GM18505 (cell line): ENCODE measurements around the gene GMDS.

Experiments used
- ATAC-seq: cut with Tn5 transposase; IDR thresholded peaks from one replicate; pipeline ENCODE4 v1.9.1; 2021; ENCODE audit not compliant: unreplicated experiment
- POLR2A ChIP-seq: IDR thresholded peaks from 4 replicates; pipeline ENCODE4 v1.6.1; 2011; ENCODE audit warnings: borderline replicate concordance; ENCODE audit not compliant: insufficient read depth, insufficient read length; ENCODE audit errors: extremely low read depth

The GMDS gene

DNA sequence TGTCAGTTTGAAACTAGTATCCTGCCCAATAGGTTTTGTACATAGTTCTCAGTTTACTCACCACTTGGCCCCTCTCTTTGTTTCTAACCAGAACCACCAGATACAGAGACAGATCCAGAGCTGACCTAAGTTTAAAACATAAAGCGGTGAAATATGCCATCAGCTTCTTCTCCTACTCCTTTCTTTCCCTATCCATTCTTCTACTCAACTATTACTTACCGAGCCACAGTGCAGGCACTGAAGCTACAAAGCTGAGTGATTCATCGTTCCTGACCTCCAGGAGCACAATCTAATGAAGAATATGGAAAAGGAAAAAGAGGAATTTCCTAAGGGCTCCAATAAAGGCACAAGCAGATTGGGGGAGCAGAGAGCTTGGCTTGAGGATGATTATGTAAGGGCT is 349.7 kb downstream of the GMDS start:
- no peak for ATAC-seq
- TF ChIP-seq POLR2A, result no peak

DNA sequence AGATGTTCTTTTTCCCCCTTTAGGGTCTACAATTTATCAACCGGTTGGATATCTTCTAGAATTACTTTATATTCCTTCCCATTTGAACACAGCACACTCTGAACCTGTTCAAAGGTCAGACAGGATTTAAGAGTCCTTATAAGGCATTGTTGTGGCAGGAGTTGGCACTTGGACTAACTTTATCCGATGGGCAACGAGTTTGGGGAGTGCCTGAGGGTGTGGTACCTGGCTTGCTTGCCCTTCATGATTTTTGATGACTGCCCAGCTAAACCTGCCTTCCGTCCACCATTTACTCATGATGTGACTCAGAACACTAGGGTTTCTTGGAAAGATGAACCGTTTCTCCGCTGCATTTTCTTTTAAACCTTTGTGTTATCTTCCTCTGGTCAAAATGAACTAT is 350.5 kb downstream of the GMDS start:
- ATAC-seq, result no peak
- no peak for TF ChIP-seq POLR2A

GRCh38 chr6:1893470-1894130 is 351.8 kb downstream of the GMDS start:
- ATAC-seq, result no peak
- no peak for TF ChIP-seq POLR2A

DNA sequence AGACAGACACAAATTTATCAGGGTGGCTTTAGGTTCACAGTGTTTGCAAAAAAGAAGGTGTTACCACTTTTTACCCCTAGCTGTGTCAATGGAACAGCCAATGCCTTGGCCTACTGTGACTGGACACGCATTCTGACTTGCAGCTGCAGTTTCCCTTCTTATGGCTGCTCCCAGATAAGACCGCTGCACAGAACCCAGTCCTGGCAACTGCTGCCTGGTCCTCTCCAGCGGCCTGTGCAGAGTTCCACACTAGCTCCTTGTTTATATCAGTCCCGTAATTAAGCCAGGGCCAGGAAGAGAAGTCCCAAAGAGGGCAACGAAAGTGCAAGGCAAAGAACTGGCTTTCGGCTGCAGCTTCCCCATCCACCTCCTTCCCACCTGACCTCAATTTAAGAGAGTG is 352.7 kb downstream of the GMDS start:
- no peak for TF ChIP-seq POLR2A
- ATAC-seq, result no peak

DNA sequence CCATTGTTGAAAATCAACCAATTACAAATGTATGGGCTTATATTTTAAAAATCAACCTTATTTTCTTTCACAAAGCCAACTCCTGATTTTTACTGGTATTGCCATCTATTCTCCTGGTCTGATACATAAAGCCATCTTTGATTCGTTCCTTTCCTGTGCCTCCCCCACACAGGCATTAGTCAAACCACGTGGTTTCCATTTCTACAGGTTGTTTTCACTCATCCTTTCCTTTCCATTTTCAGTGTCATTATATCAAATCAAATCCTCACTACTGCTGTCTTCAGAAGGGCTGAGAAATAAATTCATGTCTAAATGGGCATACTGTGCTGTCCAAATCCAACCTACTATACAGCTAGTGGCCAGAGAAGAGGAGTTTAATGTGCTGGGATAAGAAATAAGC is 354.4 kb downstream of the GMDS start:
- no peak for ATAC-seq
- no peak for TF ChIP-seq POLR2A

DNA sequence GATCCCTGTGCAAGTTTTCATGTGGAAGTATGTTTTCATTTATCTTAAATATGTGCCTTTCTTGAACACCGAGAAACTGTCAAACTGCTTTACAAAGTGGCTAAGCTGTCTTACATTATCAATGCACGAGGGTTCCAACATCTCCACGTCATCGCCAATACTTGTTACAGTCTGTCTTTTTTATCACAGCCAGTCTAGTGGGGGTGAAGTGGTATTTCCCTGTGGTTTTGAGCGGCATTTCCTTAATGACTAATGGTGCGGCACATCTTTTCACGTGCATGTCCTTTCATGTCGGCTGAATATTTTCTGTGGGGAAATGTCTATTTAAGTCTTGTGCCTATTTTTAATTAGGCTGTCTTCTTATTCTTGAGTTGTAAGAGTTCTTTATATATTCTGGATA is 355.3 kb downstream of the GMDS start:
- no peak for ATAC-seq
- TF ChIP-seq POLR2A, result no peak

- ATAC-seq, result no peak
- TF ChIP-seq POLR2A, result no peak
Observed at GRCh38 chr6:1885576-1886011, 359.8 kb downstream of the GMDS start.

- no peak for ATAC-seq
- TF ChIP-seq POLR2A, result no peak
Observed at GRCh38 chr6:1884313-1884712, 361.1 kb downstream of the GMDS start.

DNA sequence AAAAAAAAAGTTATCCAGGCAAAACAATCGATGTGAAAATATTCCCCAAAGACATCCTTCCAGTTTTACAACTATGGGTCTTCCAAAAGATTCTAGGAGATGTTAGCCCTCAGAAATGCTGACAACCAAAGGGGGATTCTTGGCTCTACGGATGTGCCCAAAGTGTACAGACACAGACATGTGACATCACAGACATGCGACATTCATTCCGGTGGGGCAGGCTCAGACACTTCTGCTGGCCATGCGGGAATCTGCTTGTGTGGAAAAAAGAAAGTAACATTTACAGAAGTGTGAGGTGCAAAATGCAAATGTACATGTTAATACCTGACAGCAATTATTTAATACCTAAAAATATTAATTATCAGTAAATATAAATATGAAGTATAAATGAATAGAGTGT is 367.1 kb downstream of the GMDS start:
- ATAC-seq, result no peak
- TF ChIP-seq POLR2A, result no peak

GRCh38 chr6:1873781-1874180 is 371.6 kb downstream of the GMDS start:
- no peak for TF ChIP-seq POLR2A
- no peak for ATAC-seq

DNA sequence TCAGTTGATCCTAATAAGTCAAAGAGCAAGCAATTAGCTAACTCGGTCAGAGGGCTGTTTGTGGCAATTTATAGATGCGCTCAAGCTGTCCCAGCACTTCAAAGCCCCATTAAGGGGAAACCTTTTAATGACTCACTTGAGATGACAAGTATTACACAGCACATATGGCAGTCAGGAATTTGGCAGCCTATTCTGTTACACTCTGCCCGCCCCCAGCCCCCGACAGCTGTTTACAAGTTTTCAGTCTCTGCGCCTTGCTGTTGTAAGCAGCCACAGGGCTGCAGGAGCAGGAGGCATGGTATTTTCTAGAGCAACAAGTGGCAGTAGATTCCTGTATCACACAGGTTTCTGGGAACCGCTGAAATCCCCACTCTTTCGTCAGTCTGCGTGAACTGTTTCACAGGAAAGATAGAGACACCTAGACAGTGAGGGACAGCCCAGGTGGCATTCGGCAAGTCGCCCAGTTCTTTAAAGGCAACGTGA is 372.7 kb downstream of the GMDS start:
- ATAC-seq, result no peak
- no peak for TF ChIP-seq POLR2A

DNA sequence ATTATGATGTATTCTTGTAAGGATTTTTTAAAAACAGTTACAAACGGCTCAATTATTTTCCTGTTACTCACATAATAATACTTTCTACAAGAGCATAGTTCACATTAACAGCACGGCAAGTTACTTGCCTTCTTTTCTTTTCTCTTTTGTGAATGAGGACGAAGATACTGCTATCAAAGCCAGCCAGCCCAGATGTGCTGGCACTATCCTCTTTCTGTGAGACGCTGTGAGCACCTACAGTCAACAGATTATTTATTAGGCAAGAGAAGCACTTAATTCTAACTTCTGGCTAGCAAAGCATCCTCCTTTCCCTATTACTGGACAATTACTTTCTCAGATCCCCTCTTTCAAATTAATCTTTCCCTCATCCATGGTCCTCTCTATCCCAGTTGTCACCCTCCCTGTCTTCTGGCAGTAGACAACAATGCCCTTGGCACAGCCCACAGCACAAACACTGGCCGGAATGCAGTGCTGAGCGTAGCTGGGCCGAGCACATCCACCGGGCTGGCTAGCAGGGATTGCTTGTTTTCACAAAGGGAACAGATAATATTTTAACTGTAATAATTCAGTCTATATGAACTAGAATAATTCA is 373.6 kb downstream of the GMDS start:
- no peak for ATAC-seq
- no peak for TF ChIP-seq POLR2A

DNA sequence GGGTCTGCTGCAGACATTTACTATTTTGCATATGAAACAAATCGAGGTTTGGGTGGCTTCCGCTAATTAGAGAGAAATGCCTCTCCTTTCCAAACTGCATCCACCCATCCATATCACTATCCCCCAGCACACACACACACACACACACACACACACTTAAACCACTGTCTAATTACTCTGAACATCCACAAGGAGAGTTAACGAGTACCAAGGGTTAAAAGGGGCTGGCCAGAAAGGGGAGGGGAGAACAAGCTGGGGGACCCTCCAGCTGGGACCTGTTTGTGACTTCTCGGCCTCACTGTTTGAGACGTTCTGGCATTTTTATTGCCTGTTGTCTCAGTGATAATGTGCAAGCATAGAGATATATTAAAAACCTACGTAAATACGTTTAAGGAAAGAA is 374.5 kb downstream of the GMDS start:
- no peak for ATAC-seq
- no peak for TF ChIP-seq POLR2A

DNA sequence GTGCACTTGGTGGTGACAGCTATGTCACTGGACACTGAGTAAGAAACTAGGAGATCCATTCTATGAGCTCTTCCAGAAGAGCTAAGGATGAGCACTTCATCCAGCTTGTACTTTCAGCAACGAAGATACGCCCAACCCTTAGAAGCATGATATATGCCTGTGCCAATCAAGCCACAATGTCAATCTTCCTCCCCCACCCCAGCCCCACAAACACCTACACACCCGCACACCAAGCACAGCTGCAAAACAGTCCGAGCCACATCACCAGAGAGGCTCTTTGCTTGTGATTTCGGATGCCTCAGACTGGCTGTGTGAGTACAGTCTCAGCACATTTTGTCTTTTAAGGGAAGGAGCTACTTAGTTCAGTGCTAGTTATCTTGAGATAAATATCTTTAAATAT is 375.2 kb downstream of the GMDS start:
- ATAC-seq, result no peak
- no peak for TF ChIP-seq POLR2A
